ENCODE measurements around the gene OR52K1. TPM values are rescaled to one million over a fixed set of nuclear protein-coding genes. Genes with fewer than 3 reads are reported as not detected.

OR52K1 gene
- total and polyA plus RNA-seq, 3 donors from 2014 or later: 0.43 to 0.47 TPM; not detected in 1

- Histone ChIP-seq H3K4me1 (no peaks in the 10 kb centered on the region), H3K27me3 (no peaks in the 10 kb centered on the region), H3K36me3 (ENCODE audit: low read depth, missing control alignments) (no peaks in the 10 kb centered on the region), H3K4me3 (no peak overlapping the region), H3K27ac (no peak overlapping the region), H3K9me3 (no peaks in the 10 kb centered on the region)
- TF ChIP-seq POLR2A (IDR thresholded peaks at IDR 0.05) (no peak), CTCF (IDR thresholded peaks at IDR 0.05) (no peak)
- DNase-seq: no peak
- intact Hi-C loops (cut with DNase I; ENCODE audit: low total_unique reads): no loop called here
Observed at GRCh38 chr11:4466871-4467442, 15.5 kb upstream of the OR52K1 start.

- H3K27ac ChIP-seq: no peak overlapping the region
- no peaks in the 10 kb centered on the region for H3K27me3 ChIP-seq
- WGBS, 2 donors: 68 to 79% methylated on average over 3 of the region's 3 CpGs
- H3K9me3 ChIP-seq: no peaks in the 10 kb centered on the region
- TF ChIP-seq CTCF (IDR thresholded peaks at IDR 0.05) (no peak), POLR2A (IDR thresholded peaks at IDR 0.05) (no peak)
- intact Hi-C loops (cut with DNase I; ENCODE audit: low total_unique reads): no loop called here
- H3K4me3 ChIP-seq: no peak overlapping the region
- no peaks in the 10 kb centered on the region for H3K36me3 ChIP-seq (ENCODE audit: low read depth, missing control alignments)
- DNase-seq: no peak
- H3K4me1 ChIP-seq: no peaks in the 10 kb centered on the region
Observed at GRCh38 chr11:4467811-4468606, 14.4 kb upstream of the OR52K1 start.

DNA sequence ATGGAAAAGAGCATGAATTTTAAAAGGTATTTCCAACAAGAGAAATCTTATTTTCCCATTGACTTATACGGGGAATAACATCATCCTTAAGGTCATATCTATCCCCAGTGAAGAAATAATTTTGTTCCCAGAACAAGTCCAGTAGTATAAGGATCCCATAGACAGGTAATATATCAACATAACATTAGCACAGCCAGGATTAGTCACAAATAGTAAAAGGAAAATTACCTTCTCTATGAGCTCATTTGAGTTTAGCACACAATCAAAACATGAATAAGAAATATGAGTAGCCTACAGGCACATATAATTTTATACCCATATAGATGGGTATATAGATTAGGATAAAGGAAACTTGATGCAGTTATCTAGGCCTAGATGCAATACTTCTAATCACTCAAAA lies 2.8 kb upstream of the OR52K1 start:
- no peaks in the 10 kb centered on the region for H3K4me1 ChIP-seq
- DNase-seq: no peak
- no peaks in the 10 kb centered on the region for H3K27me3 ChIP-seq
- 82 to 97% methylated on average over 1 of the region's 1 CpG for WGBS, 2 donors
- no peaks in the 10 kb centered on the region for H3K9me3 ChIP-seq
- intact Hi-C loops (cut with DNase I; ENCODE audit: low total_unique reads): no loop called here
- no peak overlapping the region for H3K4me3 ChIP-seq
- no peaks in the 10 kb centered on the region for H3K36me3 ChIP-seq (ENCODE audit: low read depth, missing control alignments)
- no peak overlapping the region for H3K27ac ChIP-seq
- no peak for TF ChIP-seq CTCF (IDR thresholded peaks at IDR 0.05)
- TF ChIP-seq POLR2A (IDR thresholded peaks at IDR 0.05): no peak

DNA sequence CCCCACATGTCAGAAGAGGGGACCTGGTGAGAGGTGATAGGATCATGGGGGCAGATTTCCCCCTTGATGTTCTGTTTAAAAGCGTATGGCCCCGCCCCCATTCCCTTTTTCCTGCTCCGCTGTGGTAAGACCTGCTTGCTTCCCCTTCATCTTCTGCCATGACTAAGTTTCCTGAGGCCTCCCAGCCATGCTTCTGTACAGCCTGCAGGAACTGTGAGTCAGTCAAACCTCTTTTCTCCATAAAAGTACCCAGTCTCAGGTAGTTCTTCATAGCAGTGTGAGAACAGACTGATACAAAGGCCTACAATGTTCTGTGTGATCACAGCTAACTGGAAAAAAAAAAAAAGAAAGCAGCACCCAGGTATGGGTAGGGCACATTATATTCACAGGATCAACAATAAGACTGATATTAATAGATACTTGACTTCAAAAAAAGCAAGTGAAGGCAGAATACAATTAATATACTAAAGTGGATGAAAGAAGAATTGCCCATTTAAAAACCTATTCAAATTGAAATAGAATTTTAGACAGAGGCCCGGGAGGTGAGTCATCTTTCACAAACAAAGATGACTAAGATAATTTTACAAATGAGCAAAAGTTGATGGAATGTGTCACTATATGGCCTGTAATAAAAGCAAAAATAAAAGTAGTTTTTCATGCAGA lies 1.7 kb upstream of the OR52K1 start:
- TF ChIP-seq POLR2A (IDR thresholded peaks at IDR 0.05) (no peak), CTCF (IDR thresholded peaks at IDR 0.05) (no peak)
- H3K4me1 ChIP-seq: no peaks in the 10 kb centered on the region
- H3K36me3 ChIP-seq (ENCODE audit: low read depth, missing control alignments): no peaks in the 10 kb centered on the region
- H3K4me3 ChIP-seq: no peak overlapping the region
- no peak for DNase-seq
- H3K9me3 ChIP-seq: no peaks in the 10 kb centered on the region
- 82 to 93% methylated on average over 4 of the region's 4 CpGs for WGBS, 2 donors
- H3K27ac ChIP-seq: no peak overlapping the region
- intact Hi-C loops (cut with DNase I; ENCODE audit: low total_unique reads): no loop called here
- H3K27me3 ChIP-seq: no peaks in the 10 kb centered on the region
